ENCODE results near the gene FKBP6. TPM values are rescaled to one million over a fixed set of nuclear protein-coding genes. Genes with fewer than 3 reads are reported as not detected.
"Not testable (repeated sequence)": the region's sequence is repeated elsewhere in the genome, so short reads cannot be mapped to it uniquely, and the experiment has no call there.

The FKBP6 gene
- total RNA-seq, 1 donor from 2014 or later = not detected

DNA sequence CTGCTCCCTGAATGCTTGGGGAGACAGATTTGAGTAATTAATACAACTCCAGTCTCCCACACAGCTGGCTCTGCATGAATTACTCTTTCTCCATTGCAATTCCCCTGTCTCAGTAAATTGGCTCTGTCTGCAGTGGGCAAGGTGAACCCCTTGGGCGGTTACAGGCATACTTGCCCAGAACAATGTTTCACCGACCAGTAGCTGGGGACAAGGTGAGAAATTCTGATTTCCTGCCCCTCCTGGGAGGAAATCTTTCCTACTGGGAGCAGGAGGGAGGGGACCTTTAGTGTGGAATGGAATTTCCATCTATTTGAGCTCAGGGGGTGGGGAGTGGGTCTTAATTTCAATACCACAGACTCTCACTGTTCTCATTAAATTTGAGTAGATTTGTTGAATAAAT, 63.4 kb downstream of the FKBP6 start:
- no peak for DNase-seq (ENCODE audit: low read depth in 2 of 2)

DNA sequence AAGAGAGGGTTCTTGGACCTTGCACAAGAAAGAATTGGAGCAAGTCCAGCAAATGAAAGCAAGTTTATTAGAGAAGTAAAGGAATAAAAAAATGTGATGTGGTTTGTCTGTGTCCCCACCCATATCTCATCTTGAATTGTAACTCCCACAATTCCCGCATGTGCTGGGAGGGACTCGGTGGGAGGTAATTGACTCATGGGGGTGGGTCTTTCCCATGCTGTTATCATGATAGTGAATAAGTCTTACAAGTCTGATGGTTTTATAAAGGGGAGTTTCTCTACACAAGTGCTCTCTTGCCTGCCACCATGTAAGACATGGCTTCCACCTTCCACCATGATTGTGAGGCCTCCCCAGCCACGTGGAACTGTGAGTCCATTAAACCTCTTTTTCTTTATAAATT, 66.5 kb downstream of the FKBP6 start:
- no peak for DNase-seq (ENCODE audit: low read depth in 2 of 2)

DNA sequence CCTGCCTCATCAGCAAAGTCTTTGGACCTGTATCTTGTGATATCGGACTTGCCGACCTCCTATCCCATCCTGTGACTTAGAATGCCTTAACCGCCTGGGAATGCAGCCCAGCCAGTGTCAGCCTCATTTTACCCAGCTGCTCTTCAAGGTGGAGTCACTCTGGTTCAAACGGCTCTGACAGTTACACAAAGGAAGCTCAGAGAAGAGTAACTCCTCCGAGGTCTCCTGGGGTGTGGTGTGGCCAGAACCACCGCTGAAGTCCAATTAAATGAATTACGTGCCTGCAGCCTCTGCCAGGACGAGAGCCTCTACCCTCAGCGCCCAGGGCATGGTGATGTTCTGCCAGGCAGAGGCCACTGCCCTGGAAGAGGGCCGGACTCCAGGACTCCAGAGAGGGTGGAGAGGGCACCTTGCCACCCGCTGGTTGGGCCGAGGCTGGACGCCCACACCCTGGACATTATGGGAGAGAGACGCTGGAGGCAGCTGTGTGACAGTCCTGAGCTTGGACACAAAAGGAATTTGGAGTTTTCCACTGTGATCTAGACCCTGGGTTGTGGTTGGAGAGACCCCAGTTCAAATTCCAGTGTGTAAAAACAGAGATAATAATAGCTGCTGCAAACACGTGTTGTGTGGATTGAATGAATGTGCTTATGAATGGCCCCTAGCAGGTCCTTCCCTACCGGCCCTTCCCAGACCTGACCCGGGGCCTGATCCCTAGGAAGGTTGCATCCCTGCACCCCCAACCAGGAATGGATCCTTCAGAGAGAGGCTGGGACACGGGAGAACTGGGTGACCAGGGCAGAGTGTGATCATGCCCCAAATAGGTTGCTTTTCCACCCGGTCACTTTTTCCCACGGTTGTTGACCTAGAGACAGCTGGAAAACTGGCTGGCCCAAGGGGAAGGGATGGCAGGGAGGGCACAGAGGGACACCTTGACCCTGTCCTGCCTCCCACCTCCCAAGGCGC, 67.9 kb downstream of the FKBP6 start:
- no peak for DNase-seq (ENCODE audit: low read depth in 2 of 2)

DNA sequence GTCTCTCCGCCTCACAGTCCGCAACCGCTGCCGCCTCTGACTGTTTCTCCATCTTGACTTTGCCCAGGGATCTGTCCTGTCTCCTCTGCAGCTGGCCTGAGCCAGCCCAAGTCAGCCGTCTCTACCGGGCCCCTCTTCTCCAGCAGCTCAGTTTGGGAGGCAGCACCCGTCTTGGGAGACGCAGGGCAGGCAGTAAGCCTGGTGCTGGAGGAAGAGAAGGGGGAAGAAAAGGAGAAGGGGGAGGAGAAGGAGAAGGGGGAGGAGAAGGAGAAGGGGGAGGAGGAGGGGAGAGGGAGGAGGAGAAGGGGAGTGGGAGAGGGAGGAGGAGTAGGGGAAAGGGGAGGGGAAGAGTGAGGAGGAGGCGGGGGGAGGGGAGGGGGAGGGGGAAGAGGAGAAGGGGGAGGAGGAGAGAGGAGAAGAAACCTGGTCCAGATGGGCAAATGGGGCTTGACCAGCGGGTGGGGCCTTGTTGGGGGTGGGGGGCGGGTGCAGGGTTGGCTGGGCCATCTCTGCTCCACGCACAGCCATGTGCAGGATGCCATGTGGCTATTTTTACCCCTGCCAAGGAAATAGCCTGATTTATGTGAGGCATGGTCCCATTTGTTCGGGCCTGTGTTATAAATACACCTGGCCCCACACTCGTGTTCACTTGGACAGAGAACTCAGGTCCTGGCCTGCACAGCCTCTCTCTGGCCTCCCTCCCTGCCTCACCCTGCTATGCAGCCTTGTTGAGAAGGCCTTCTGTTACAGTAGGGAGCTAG, 69.7 kb downstream of the FKBP6 start:
- no peak for DNase-seq (ENCODE audit: low read depth in 2 of 2)

DNA sequence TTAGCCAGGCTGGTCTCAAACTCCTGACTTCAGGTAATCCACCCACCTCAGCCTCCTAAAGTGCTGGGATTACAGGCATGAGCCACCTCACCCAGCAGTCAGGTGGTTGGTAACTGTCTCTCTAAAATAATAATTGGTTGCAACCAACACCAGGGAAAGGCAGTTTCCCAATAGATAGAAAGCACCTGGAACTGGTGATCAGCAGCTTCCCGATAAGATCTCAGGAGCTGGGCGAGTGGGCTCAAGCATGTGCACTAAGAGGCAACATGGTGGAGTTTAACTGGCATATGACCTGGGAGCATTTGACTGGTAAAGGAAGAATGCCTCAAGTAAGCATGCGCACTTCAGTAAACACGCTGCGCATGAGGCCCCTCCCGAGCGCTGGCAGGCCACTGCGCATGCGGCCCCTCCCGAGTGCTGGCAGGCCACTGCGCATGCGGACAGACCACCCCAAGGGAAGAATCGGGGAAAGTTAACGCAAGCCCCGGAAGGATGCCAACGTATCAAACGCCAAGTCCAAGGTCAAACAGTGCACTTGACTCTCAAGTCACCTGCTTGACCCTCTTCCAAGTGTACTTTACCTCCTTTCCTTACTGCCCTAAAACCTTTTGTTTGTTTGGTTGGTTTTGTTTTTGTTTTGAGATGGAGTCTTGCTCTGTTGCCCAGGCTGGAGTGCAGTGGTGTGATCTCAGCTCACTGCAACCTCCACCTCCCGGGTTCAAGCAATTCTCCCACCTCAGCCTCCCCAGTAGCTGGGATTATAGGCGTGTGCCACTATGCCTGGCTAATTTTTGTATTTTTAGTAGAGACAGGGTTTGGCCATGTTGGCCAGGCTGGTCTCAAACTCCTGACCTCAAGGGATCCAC, 71.5 kb downstream of the FKBP6 start:
- DNase-seq (ENCODE audit: low read depth in 2 of 2) = peak; percentile 55 to 77

DNA sequence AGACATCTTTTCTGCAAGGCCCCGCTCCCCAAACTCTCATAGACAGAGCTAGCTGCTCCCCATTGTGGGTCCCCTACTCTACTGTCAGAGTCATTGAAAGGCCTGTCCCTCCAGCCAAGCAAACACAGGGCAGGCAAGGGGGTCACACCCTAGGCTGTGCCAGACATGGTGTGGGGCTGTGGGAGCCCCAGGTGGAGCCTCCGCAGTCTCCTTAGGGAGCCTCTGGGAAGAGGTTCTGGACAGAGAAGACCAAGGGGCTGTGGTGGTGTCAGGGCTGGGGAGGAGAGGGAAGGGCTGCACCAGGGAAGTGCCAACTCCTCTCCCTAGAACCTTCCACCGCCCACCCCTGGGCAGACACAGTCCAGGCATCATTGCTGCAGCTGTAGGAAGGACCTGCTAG, 76.9 kb downstream of the FKBP6 start:
- DNase-seq (ENCODE audit: low read depth in 2 of 2) = not testable (repeated sequence)

Other genes with a start within 250 kb of the FKBP6 start
- gene SPDYE9, start 242.1 kb upstream of the FKBP6 start, total RNA-seq = not detected in 2 replicates
- gene NSUN5, start 19.3 kb upstream of the FKBP6 start, total RNA-seq = 1.1 and 1.7 TPM in 2 replicates
- gene TRIM50, start 79 bp upstream of the FKBP6 start, total RNA-seq = not detected in 2 replicates
- gene FZD9, start 105.6 kb downstream of the FKBP6 start, total RNA-seq = 4.4 and 11.0 TPM in 2 replicates
- 37.2 and 37.3 TPM in 2 replicates for gene BAZ1B, start 194.1 kb downstream of the FKBP6 start, total RNA-seq
- 21.3 and 24.9 TPM in 2 replicates for gene BCL7B, start 229.5 kb downstream of the FKBP6 start, total RNA-seq

All from dermis microvascular lymphatic vessel endothelial cell (primary cell).